ENCODE results near the gene FUT1. TPM values are rescaled to one million over a fixed set of nuclear protein-coding genes. Genes with fewer than 3 reads are reported as not detected.

Gene FUT1
- total RNA-seq, 2 donors from 2014 or later: 2.1 to 4.1 TPM

- H3K4me1 ChIP-seq (replicated peaks): peaks cover 7% of the 10 kb centered on the region
- H3K9me3 ChIP-seq: no peaks in the 10 kb centered on the region
- H3K27ac ChIP-seq: peak overlapping the region; percentile 14 to 22
- H3K27me3 ChIP-seq (replicated peaks; ENCODE audit: insufficient read depth): no peaks in the 10 kb centered on the region
- H3K4me3 ChIP-seq: no peak overlapping the region
- intact Hi-C loops (cut with DNase I): no loop called here
- TF ChIP-seq POLR2A (IDR thresholded peaks at IDR 0.05) (no peak), CTCF (IDR thresholded peaks at IDR 0.05) (no peak), POLR2AphosphoS5 (IDR thresholded peaks at IDR 0.05) (no peak)
- 49% methylated on average over 35 of the region's 35 CpGs for WGBS
- no peak for DNase-seq (ENCODE audit: low spot score)
- H3K36me3 ChIP-seq: no peaks in the 10 kb centered on the region
These were observed 11.1 kb downstream of the FUT1 start for GRCh38 chr19:48741129-48741999.

- peaks cover 7% of the 10 kb centered on the region for H3K4me1 ChIP-seq (replicated peaks)
- no peak for TF ChIP-seq POLR2A (IDR thresholded peaks at IDR 0.05)
- no peak for TF ChIP-seq CTCF (IDR thresholded peaks at IDR 0.05)
- no peak for TF ChIP-seq POLR2AphosphoS5 (IDR thresholded peaks at IDR 0.05)
- DNase-seq (ENCODE audit: low spot score): no peak
- H3K36me3 ChIP-seq: no peaks in the 10 kb centered on the region
- 70% methylated on average over 27 of the region's 27 CpGs for WGBS
- peak within 1 kb of the TSS; percentile 61 to 71 for H3K27ac ChIP-seq
- no peaks in the 10 kb centered on the region for H3K27me3 ChIP-seq (replicated peaks; ENCODE audit: insufficient read depth)
- H3K4me3 ChIP-seq: peak within 1 kb of the TSS; percentile 38 to 40
- no peaks in the 10 kb centered on the region for H3K9me3 ChIP-seq
- intact Hi-C loops (cut with DNase I): no loop called here
These were observed 12.1 kb downstream of the FUT1 start, which contains the start of gene RASIP1 for GRCh38 chr19:48740164-48740972. TSS of gene RASIP1 (minus strand) at chr19:48740610. CDS start at chr19:48740282, 328 bp downstream.

- intact Hi-C loops (cut with DNase I): loop anchor here (10.0 kb wide), 1 partner anchor 65 kb away; the partner anchor contains the start of gene NTN5
- TF ChIP-seq POLR2A (IDR thresholded peaks at IDR 0.05) (no peak), POLR2AphosphoS5 (IDR thresholded peaks at IDR 0.05) (no peak), CTCF (IDR thresholded peaks at IDR 0.05) (no peak)
- DNase-seq (ENCODE audit: low spot score): no peak
- no peaks in the 10 kb centered on the region for H3K9me3 ChIP-seq
- H3K27me3 ChIP-seq (replicated peaks; ENCODE audit: insufficient read depth): no peaks in the 10 kb centered on the region
- H3K36me3 ChIP-seq: no peaks in the 10 kb centered on the region
- H3K4me1 ChIP-seq (replicated peaks): peaks cover 7% of the 10 kb centered on the region
- WGBS: 13% methylated on average over 31 of the region's 51 CpGs
- H3K27ac ChIP-seq: peak overlapping the region; percentile 61 to 71
- peak overlapping the region; percentile 38 to 40 for H3K4me3 ChIP-seq
These were observed 12.9 kb downstream of the FUT1 start for GRCh38 chr19:48739404-48740163.

- Histone ChIP-seq H3K9me3 (no peaks in the 10 kb centered on the region), H3K27me3 (replicated peaks; ENCODE audit: insufficient read depth) (no peaks in the 10 kb centered on the region), H3K4me1 (replicated peaks) (peaks cover 7% of the 10 kb centered on the region), H3K27ac (peak overlapping the region; percentile 61 to 71), H3K4me3 (peak overlapping the region; percentile 38 to 40), H3K36me3 (no peaks in the 10 kb centered on the region)
- TF ChIP-seq CTCF (IDR thresholded peaks at IDR 0.05) (peak; percentile 41 to 78 (median 62)), POLR2A (IDR thresholded peaks at IDR 0.05) (peak; percentile 26), POLR2AphosphoS5 (IDR thresholded peaks at IDR 0.05) (no peak)
- intact Hi-C loops (cut with DNase I): loop anchor here (10.0 kb wide), 1 partner anchor 64 kb away; the partner anchor contains the start of gene NTN5
- WGBS: 2% methylated on average over 46 of the region's 96 CpGs
- DNase-seq (ENCODE audit: low spot score): peak; percentile 94
These were observed 13.7 kb downstream of the FUT1 start for GRCh38 chr19:48738557-48739403.
